Adrenal gland (tissue), 5 donors: ENCODE data around the gene TBC1D10A.

Source experiments
- CTCF ChIP-seq, 6 experiments: fragments of 450-650 bp in 4 of 6; fragments of 200-600 bp in 2 of 6; sonication (generic) in 1 of 6; IDR thresholded peaks; 1 replicate in 5 of 6; 2 replicates in 1 of 6; pipeline versions ENCODE4 v1.5.1 to v1.8.0; 2016 to 2021; ENCODE audit warnings: antibody characterized with exemption in 6 of 6, mild to moderate bottlenecking in 2 of 6, moderate library complexity in 1 of 6
- POLR2A ChIP-seq, 2 donors: fragments of 450-650 bp; IDR thresholded peaks; one replicate each; pipeline ENCODE4 v1.6.1; 2017; ENCODE audit warnings: antibody characterized with exemption in 2 of 2, mild to moderate bottlenecking in 2 of 2, moderate library complexity in 1 of 2
- donor health status: DM: no; HTN: no; CAD: no.

- TF ChIP-seq CTCF (IDR thresholded peaks at IDR 0.05) (no peak), POLR2A (IDR thresholded peaks at IDR 0.05) (no peak)
Measured at GRCh38 chr22:30243661-30244060, 83.1 kb downstream of the TBC1D10A start.
